Epithelial cell of esophagus (primary cell): ENCODE data around the gene C10orf53.

Source experiments
- DNase-seq: peaks from one replicate; pipeline ENCODE4 v3.0.0; 2010; ENCODE audit warnings: low read depth
- H3K4me3 ChIP-seq: 2 replicates; pipeline ENCODE4 v1.5.1; 2011; ENCODE audit warnings: mild to moderate bottlenecking, low read length, control low read depth
- CTCF ChIP-seq: IDR thresholded peaks from 2 replicates; pipeline ENCODE4 v1.5.1; 2011; ENCODE audit warnings: low read depth, mild to moderate bottlenecking, low read length, control low read depth, inconsistent platforms; ENCODE audit not compliant: insufficient read depth; ENCODE audit errors: missing control alignments

Gene C10orf53

GRCh38 chr10:49737474-49738201, 58.2 kb downstream of the C10orf53 start:
- no peak for DNase-seq
- TF ChIP-seq CTCF, result no peak
- H3K4me3 ChIP-seq, result no peak overlapping the region

- DNase-seq, result no peak
- no peak for TF ChIP-seq CTCF
- no peak overlapping the region for H3K4me3 ChIP-seq
Measured at GRCh38 chr10:49738616-49739360, 59.3 kb downstream of the C10orf53 start.

- no peak for DNase-seq
- H3K4me3 ChIP-seq, result no peak overlapping the region
- TF ChIP-seq CTCF, result no peak
Measured at GRCh38 chr10:49739426-49739825, 60.0 kb downstream of the C10orf53 start.

GRCh38 chr10:49740346-49741107, 61.1 kb downstream of the C10orf53 start:
- no peak overlapping the region for H3K4me3 ChIP-seq
- DNase-seq, result no peak
- no peak for TF ChIP-seq CTCF

- TF ChIP-seq CTCF, result no peak
- no peak for DNase-seq
- H3K4me3 ChIP-seq, result no peak overlapping the region
Measured at GRCh38 chr10:49741108-49741995, 61.9 kb downstream of the C10orf53 start.
